Common myeloid progenitor, CD34-positive (primary cell): ENCODE measurements around the gene F12.

Source experiments
- CTCF ChIA-PET: fragments of 350-600 bp; sonication (Branson Sonifier 250); formaldehyde crosslinking; loops from one replicate; lab custom pipeline; 2021; ENCODE audit warnings: antibody characterized with exemption; lab: Charles Lee
- POLR2A ChIA-PET: fragments of 350-600 bp; sonication (Branson Sonifier 250); formaldehyde crosslinking; loops from one replicate; lab custom pipeline; 2021; ENCODE audit warnings: antibody characterized with exemption; lab: Charles Lee
- DNase-seq, 3 donors: peaks; one replicate each; pipeline versions ENCODE4 v3.0.0 to v3.0.0-alpha.2; 2013
- H3K27ac ChIP-seq, 2 experiments: 1 replicate in 1 of 2; 2 replicates in 1 of 2; pipeline ENCODE4 v1.7.0; 2013; ENCODE audit warnings: inconsistent platforms in 2 of 2, low read length in 2 of 2, mild to moderate bottlenecking in 2 of 2, low read depth in 1 of 2, moderate library complexity in 1 of 2; ENCODE audit not compliant: severe bottlenecking in 2 of 2, insufficient read depth in 1 of 2, poor library complexity in 1 of 2
- H3K27me3 ChIP-seq, 5 experiments: replicated peaks in 2 of 5; 1 replicate in 3 of 5; 2 replicates in 2 of 5; pipeline versions ENCODE4 v1.6.1 to v1.7.0; 2013; ENCODE audit warnings: low read length in 4 of 5, mild to moderate bottlenecking in 2 of 5, moderate library complexity in 2 of 5, inconsistent platforms in 1 of 5; ENCODE audit not compliant: insufficient read depth in 5 of 5, control insufficient read depth in 4 of 5
- H3K36me3 ChIP-seq, 4 experiments: 1 replicate in 2 of 4; 2 replicates in 2 of 4; pipeline versions ENCODE4 v1.6.1 to v1.7.0; 2013; ENCODE audit warnings: low read length in 3 of 4, control low read depth in 1 of 4, mild to moderate bottlenecking in 1 of 4; ENCODE audit not compliant: control insufficient read depth in 4 of 4, insufficient read depth in 4 of 4
- H3K4me1 ChIP-seq, 4 experiments: 1 replicate in 3 of 4; 2 replicates in 1 of 4; pipeline versions ENCODE4 v1.6.1 to v1.7.1; 2013; ENCODE audit warnings: low read length in 3 of 4, mild to moderate bottlenecking in 3 of 4, control low read depth in 1 of 4, inconsistent platforms in 1 of 4, moderate library complexity in 1 of 4; ENCODE audit not compliant: control insufficient read depth in 4 of 4, insufficient read depth in 4 of 4; ENCODE audit errors: control extremely low read depth in 1 of 4
- H3K4me3 ChIP-seq, 7 experiments: 1 replicate in 4 of 7; 2 replicates in 3 of 7; pipeline versions ENCODE4 v1.5.1 to v1.7.0; 2013; ENCODE audit warnings: mild to moderate bottlenecking in 7 of 7, low read length in 6 of 7, moderate library complexity in 6 of 7, inconsistent platforms in 2 of 7, low read depth in 2 of 7, control low read depth in 1 of 7; ENCODE audit not compliant: insufficient read depth in 4 of 7, control insufficient read depth in 1 of 7; ENCODE audit errors: extremely low read depth in 1 of 7
- H3K9me3 ChIP-seq, 5 experiments: 1 replicate in 4 of 5; 2 replicates in 1 of 5; pipeline versions ENCODE4 v1.6.1 to v1.7.1; 2013; ENCODE audit warnings: low read length in 4 of 5, mild to moderate bottlenecking in 2 of 5, inconsistent platforms in 1 of 5, low read depth in 1 of 5, moderate library complexity in 1 of 5; ENCODE audit not compliant: control insufficient read depth in 4 of 5, insufficient read depth in 2 of 5; ENCODE audit errors: control extremely low read depth in 1 of 5
- WGBS: methylation state at CpG from one replicate; pipeline ENCODE4 v1.1.5; 2013; ENCODE audit not compliant: insufficient coverage; 5-methylcytosine and 5-hydroxymethylcytosine counted together

The F12 gene

DNA sequence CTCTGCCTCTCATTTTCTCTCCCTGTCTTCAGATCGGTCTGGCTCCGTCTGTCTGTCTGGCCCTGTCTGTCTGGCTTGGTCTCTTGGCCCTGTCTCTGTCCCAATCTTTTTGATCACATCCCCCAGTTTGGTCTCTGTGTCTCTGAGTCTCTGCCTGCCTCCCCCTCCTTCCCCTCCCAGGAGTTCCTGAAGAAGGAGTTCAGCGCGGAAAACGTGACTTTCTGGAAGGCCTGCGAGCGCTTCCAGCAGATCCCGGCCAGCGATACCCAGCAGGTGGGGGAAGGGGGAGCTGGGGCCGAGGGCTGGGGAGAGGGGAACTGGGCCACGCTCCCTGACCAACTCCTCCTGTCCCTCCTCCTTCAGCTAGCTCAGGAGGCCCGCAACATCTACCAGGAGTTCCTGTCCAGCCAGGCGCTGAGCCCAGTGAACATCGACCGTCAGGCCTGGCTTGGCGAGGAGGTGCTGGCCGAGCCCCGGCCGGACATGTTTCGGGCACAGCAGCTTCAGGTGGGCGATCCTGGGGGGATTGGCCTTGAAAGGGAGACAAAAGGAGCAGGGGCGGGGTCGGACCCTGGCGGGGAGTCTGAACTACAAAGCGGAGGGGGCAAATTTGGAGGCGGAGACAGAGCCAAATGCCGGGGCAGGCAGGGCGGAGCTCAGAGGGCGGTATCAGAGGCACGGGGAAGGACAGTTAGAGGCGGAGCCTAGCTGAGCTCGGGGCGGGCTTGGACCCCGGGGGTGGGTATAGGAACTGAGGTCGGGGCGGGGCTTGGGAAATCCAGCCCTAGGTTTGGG, 42.6 kb downstream of the F12 start:
- POLR2A ChIA-PET = no interaction called here
- CTCF ChIA-PET = interaction anchor here (0.7 to 2.7 kb wide), 7 partner anchors 20 to 112 kb away, joined by 3 to 12 read pairs (median 4); no protein-coding TSS in a partner anchor
- Histone ChIP-seq H3K9me3 (no peaks in the 10 kb centered on the region), H3K27ac (peak overlapping the region in 1 of 2 experiments; percentile 68), H3K4me1 (peaks cover 0 to 60% (median 48%) of the 10 kb centered on the region in 4 experiments), H3K27me3 (no peaks in the 10 kb centered on the region), H3K36me3 (peaks cover 2 to 53% (median 31%) of the 10 kb centered on the region in 4 experiments), H3K4me3 (no peak overlapping the region)
- no peak for DNase-seq
- 92% methylated on average over 24 of the region's 36 CpGs for WGBS

DNA sequence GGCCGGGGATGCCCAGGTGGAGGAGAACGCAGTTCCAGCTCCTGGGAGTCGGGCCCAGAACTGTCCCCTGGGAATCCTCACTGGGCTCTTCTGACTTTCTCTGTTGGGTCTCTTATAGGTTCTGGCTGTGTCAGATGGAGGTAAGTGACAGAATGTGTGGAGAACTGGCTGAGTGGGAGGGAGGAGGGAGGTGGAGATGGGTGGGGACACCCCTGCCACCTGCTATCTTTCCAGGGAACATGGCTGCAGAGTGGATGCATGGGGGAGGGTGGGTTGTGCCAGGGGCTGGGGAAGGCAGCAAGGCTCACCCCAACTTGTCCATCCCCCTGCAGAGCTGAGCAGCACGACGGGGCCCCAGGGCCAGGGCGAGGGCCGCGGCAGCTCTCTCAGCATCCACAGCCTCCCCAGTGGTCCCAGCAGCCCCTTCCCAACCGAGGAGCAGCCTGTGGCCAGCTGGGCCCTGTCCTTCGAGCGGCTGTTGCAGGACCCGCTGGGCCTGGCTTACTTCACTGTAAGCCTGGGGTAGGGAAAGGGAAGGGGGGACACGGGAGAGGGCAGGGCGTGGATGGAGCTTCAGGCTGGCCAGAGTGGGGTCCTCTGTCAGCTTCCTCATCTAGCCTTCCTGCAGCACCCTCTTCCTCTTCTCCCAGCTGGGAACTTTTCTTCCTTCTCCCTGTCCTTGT, 43.4 kb downstream of the F12 start:
- ChIA-PET CTCF (interaction anchor here (0.9 to 3.0 kb wide), 8 partner anchors 14 to 112 kb away, joined by 3 to 13 read pairs (median 4); no protein-coding TSS in a partner anchor), POLR2A (no interaction called here)
- no peaks in the 10 kb centered on the region for H3K27me3 ChIP-seq
- no peak overlapping the region for H3K4me3 ChIP-seq
- DNase-seq = no peak
- WGBS = 93% methylated on average over 11 of the region's 14 CpGs
- H3K9me3 ChIP-seq = no peaks in the 10 kb centered on the region
- H3K27ac ChIP-seq = peak overlapping the region in 1 of 2 experiments; percentile 68
- peaks cover 2 to 47% (median 29%) of the 10 kb centered on the region in 4 experiments for H3K36me3 ChIP-seq
- H3K4me1 ChIP-seq = peaks cover 0 to 60% (median 48%) of the 10 kb centered on the region in 4 experiments

DNA sequence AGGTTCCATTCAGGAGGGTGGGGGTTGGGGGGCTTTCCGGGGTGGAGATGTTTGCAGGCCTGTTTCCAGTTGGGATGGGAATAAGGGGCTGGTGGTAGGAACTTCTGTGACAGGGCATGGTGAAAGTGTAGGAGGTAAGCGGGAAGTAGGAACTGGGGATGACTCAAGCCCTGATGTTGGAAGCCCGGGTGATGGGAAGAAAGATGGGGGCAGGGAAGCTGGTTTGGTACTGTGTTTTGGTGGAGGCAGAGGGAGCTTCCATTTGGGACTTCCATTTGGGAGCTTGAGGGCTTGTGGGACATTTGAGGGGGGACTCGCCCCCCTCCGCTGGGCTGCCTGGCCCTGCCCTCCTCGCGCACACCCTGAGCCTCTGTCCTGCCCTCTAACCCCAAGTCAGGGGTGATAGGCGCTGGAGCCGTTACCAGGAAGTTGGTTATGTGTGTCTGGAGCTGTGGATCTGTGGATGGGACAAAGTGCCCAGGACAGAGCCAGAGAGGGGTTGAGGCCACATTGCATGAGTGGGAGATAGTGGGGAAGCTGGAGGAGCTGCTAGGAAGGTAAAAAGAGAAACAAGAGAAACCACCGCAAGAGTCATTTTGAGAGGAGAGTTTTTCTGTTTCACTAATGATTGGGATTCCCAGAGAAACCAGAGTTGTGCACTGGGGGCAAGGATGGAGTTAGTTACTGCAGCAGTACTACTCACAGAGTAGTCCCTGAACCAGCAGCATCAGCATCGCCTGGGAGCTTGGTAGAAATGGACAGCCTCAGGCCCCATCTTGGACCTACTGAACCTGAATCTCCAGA, 45.0 kb downstream of the F12 start:
- 98% methylated on average over 7 of the region's 11 CpGs for WGBS
- no peaks in the 10 kb centered on the region for H3K9me3 ChIP-seq
- no peak for DNase-seq
- peaks cover 2 to 37% (median 25%) of the 10 kb centered on the region in 4 experiments for H3K36me3 ChIP-seq
- H3K27me3 ChIP-seq = no peaks in the 10 kb centered on the region
- CTCF ChIA-PET = interaction anchor here (1.0 to 3.0 kb wide), 9 partner anchors 9 to 47 kb away, joined by 3 to 13 read pairs (median 4); no protein-coding TSS in a partner anchor
- POLR2A ChIA-PET = no interaction called here
- H3K4me1 ChIP-seq = peaks cover 0 to 61% (median 48%) of the 10 kb centered on the region in 4 experiments
- no peak overlapping the region for H3K27ac ChIP-seq
- H3K4me3 ChIP-seq = no peak overlapping the region

- WGBS = 59% methylated on average over 3 of the region's 10 CpGs
- DNase-seq = no peak
- peaks cover 0 to 64% (median 53%) of the 10 kb centered on the region in 4 experiments for H3K4me1 ChIP-seq
- ChIA-PET POLR2A (no interaction called here), CTCF (interaction anchor here (1.0 to 3.0 kb wide), 6 partner anchors 10 to 40 kb away, joined by 3 to 13 read pairs (median 4); no protein-coding TSS in a partner anchor)
- peak overlapping the region in 3 of 7 experiments; percentile 57 to 74 (median 64) for H3K4me3 ChIP-seq
- no peaks in the 10 kb centered on the region for H3K9me3 ChIP-seq
- no peaks in the 10 kb centered on the region for H3K27me3 ChIP-seq
- no peak overlapping the region for H3K27ac ChIP-seq
- H3K36me3 ChIP-seq = peaks cover 2 to 33% (median 19%) of the 10 kb centered on the region in 4 experiments
Measured at GRCh38 chr5:177363565-177363964, 45.8 kb downstream of the F12 start.

DNA sequence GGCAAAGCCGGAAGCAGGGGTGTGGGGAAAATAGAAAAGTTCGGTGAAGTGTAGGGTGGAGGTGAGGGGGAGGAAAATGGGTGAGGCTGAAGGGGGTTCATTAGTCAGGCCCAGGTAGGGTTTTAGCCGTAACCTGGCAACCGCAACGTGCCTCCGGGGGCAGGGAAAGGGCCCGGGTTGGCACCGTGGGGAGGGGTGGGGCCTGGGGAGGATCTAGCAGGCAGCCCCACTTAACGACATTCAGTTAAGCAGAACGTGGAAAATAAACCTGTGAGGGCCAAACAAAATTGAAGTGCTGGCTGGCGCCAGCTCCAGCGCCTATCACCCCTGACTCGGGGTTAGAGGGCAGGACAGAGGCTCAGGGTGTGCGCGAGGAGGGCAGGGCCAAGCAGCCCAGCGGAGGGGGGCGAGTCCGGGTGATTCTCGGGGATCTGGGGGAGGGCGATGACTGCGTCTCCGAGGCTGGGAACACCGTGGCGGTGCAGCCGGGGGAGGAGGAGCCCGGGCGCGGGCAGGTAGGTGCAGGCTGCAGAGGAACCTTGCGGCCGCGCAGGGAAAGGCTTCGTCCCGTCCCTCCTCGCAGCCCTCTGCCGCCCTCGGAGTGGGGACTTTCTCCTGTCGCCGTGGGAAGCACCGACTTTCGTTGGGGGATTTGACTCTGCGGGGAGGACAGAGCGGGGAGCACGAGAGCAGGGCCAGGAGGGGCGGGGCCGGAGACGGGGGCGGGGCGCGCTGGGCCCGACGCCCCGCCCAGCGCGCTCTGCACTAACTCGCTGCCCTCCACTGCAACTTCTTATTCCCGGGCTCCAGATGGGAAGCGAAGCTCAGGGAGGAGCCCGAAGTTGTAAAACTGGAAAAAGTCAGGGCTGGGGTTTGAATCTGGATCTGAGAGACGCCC, 46.5 kb downstream of the F12 start:
- peaks cover 0 to 71% (median 60%) of the 10 kb centered on the region in 4 experiments for H3K4me1 ChIP-seq
- no peaks in the 10 kb centered on the region for H3K27me3 ChIP-seq
- ChIA-PET POLR2A (no interaction called here), CTCF (interaction anchor here (0.7 to 3.0 kb wide), 10 partner anchors 8 to 146 kb away, joined by 3 to 14 read pairs (median 4); partner anchors contain the start of gene LMAN2)
- peak overlapping the region in 6 of 7 experiments; percentile 2 to 74 (median 42) for H3K4me3 ChIP-seq
- peak overlapping the region in 1 of 2 experiments; percentile 58 for H3K27ac ChIP-seq
- no peaks in the 10 kb centered on the region for H3K9me3 ChIP-seq
- H3K36me3 ChIP-seq = peaks cover 0 to 26% (median 12%) of the 10 kb centered on the region in 4 experiments
- peak in 2 of 3 donors; percentile 61 to 70 for DNase-seq
- WGBS = 7% methylated on average over 42 of the region's 59 CpGs

GRCh38 chr5:177362292-177362609, 47.1 kb downstream of the F12 start:
- Histone ChIP-seq H3K9me3 (no peaks in the 10 kb centered on the region), H3K27me3 (no peaks in the 10 kb centered on the region), H3K27ac (peak overlapping the region in 1 of 2 experiments; percentile 58), H3K4me3 (peak overlapping the region in 4 of 7 experiments; percentile 3 to 74 (median 34)), H3K36me3 (peaks cover 0 to 19% (median 9%) of the 10 kb centered on the region in 4 experiments), H3K4me1 (peaks cover 2 to 77% (median 64%) of the 10 kb centered on the region in 4 experiments)
- no peak for DNase-seq
- 69% methylated on average over 8 of the region's 8 CpGs for WGBS
- POLR2A ChIA-PET = interaction anchor here (2.3 kb wide), 1 partner anchor 10 kb away, joined by 9 read pairs; the partner anchor contains the start of gene LMAN2
- CTCF ChIA-PET = interaction anchor here (0.7 to 8.0 kb wide), 15 partner anchors 9 to 146 kb away, joined by 3 to 44 read pairs (median 4); partner anchors contain the start of gene LMAN2
